Thoracic aorta (tissue), 2 donors: ENCODE data around the gene LRFN5. TPM values are rescaled to one million over a fixed set of nuclear protein-coding genes. Genes with fewer than 3 reads are reported as not detected.
"Not testable (repeated sequence)": the region's sequence is repeated elsewhere in the genome, so short reads cannot be mapped to it uniquely, and the experiment has no call there.

Experiments used
- ATAC-seq: fragments of 150-250 bp; one replicate; pipeline ENCODE4 v1.8.0; 2017; ENCODE audit warnings: low read depth; ENCODE audit not compliant: insufficient number of reproducible peaks, low FRiP score
- DNase-seq: peaks from one replicate; pipeline ENCODE4 v3.0.0-alpha.2; 2020; ENCODE audit warnings: low spot score
- H3K27ac ChIP-seq, 2 donors: fragments of 200-600 bp; sonication (generic); 1 replicate in 1 of 2; 2 replicates in 1 of 2; pipeline ENCODE4 v1.5.1; 2016; ENCODE audit warnings: mild to moderate bottlenecking in 2 of 2, moderate library complexity in 2 of 2
- H3K27me3 ChIP-seq: fragments of 200-600 bp; sonication (generic); replicated peaks from 2 replicates; pipeline ENCODE4 v1.6.0; 2016; ENCODE audit warnings: mild to moderate bottlenecking; ENCODE audit not compliant: insufficient read depth
- H3K36me3 ChIP-seq: fragments of 200-600 bp; sonication (generic); one replicate; pipeline ENCODE4 v1.5.1; 2016
- H3K4me1 ChIP-seq, 2 donors: fragments of 200-600 bp; sonication (generic); 1 replicate in 1 of 2; 2 replicates in 1 of 2; pipeline versions ENCODE4 v1.5.1 to v1.6.0; 2016; ENCODE audit warnings: low read depth in 2 of 2, mild to moderate bottlenecking in 1 of 2; ENCODE audit not compliant: control insufficient read depth in 1 of 2
- H3K4me3 ChIP-seq: fragments of 200-600 bp; sonication (generic); 2 replicates; pipeline ENCODE4 v1.5.1; 2016; ENCODE audit warnings: mild to moderate bottlenecking
- H3K9me3 ChIP-seq: fragments of 200-600 bp; sonication (generic); 2 replicates; pipeline ENCODE4 v1.5.1; 2016
- CTCF ChIP-seq: fragments of 200-600 bp; sonication (generic); IDR thresholded peaks from one replicate; pipeline ENCODE4 v1.5.1; 2019; ENCODE audit warnings: antibody characterized with exemption
- total RNA-seq, 2 donors: library from RNA; depleted of rRNA; stranded (reverse); fragments of >200 nt; gene quantifications; one replicate each; pipeline versions ENCODE4 v1.1.0 to v1.2.3, GENCODE V29; 2016

LRFN5 gene
- total RNA-seq = 1 to 10 TPM in 1 of 2 donors, under 1 TPM in 1; 0.41 to 4.7 TPM

DNA sequence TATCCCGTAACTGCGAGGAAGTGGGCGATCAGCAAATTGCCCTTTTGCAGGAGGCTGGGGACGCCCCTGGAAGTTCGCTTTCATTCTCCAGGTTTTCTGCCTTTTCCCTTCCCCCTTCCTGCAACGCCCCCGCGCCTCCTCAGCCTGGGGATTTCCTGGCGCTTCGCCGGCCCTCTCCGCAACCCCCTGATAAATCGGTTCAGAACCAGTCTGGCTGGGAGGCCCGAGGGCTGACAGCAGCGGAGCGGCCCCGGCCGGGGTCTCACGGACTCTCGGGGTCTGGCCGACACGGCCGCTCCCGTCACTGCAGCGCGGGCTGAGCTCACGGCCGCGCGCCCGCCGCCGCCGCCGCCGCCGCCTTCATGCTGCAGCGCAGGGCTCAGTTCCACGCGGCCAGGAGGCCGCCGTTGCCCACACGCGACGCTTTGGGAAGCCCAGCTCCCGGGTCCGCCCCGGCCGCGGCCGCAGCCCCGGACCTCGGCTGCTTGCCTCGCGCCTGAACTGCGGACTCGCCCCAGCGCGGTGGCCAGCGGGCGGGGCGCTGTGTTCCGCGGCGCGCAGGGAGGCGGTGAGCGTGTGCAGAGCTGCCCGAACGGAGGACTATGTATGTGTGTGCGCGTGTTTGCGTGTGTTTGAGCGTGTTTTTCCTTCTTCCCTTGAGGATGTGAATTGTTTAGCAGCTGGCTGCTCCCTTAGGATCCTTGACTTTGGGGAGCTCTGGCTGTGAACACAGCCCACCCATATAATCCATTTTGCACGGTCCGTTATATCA lies at the start of gene LRFN5:
TSS of gene LRFN5 (plus strand) at position 345 of the 772 bp plus-strand sequence.
- no peak for DNase-seq
- no peak for ATAC-seq
- no peak for TF ChIP-seq CTCF
- no peaks in the 10 kb centered on the region for H3K36me3 ChIP-seq
- H3K27ac ChIP-seq = peak within 1 kb of the TSS in 1 of 2 donors; percentile 21
- H3K4me3 ChIP-seq = peak within 1 kb of the TSS; percentile 71
- H3K27me3 ChIP-seq = peaks cover 6% of the 10 kb centered on the region
- peaks cover 10 to 40% of the 10 kb centered on the region in 2 donors for H3K4me1 ChIP-seq
- no peaks in the 10 kb centered on the region for H3K9me3 ChIP-seq

DNA sequence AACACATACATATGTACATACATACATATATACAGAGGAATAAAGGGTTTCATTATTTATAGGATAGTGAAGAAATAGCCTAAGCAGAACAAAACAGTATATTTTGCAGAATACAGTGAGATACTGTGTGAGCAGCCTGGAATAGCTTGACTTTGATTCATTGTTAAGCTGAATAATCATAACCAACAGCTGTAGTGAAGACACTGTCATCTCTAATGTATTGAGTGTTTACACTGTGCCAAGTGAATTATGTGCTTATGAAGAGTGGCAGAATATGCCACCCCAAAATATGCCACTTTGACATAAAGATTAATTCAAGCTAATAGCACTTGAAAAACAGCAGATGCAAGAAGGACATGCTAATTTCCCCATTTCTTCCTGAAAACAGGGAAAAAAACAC lies 48.2 kb upstream of the LRFN5 start:
- no peak overlapping the region for H3K4me3 ChIP-seq
- no peaks in the 10 kb centered on the region for H3K27me3 ChIP-seq
- no peak for ATAC-seq
- H3K9me3 ChIP-seq = no peaks in the 10 kb centered on the region
- DNase-seq = no peak
- H3K27ac ChIP-seq = no peak overlapping the region
- H3K36me3 ChIP-seq = no peaks in the 10 kb centered on the region
- TF ChIP-seq CTCF = no peak
- no peaks in the 10 kb centered on the region for H3K4me1 ChIP-seq

DNA sequence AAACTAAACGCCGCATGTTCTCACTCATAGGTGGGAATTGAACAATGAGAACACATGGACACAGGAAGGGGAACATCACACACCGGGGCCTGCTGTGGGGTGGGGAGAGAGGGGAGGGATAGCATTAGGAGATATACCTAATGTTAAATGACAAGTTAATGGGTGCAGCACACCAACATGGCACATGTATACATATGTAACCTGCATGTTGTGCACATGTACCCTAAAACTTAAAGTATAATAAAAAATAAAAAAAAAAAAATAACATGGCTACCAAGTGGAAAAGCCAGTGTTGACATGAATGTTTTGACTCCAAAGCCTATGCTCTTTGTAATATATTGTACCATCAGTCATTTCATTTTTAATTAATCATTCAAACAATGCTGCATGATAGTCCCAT lies 39.8 kb upstream of the LRFN5 start:
- not testable (repeated sequence) for H3K27me3 ChIP-seq, ATAC-seq, DNase-seq, H3K4me3 ChIP-seq, H3K36me3 ChIP-seq, H3K9me3 ChIP-seq, H3K4me1 ChIP-seq, H3K27ac ChIP-seq

GRCh38 chr14:41568979-41569378 lies 37.7 kb upstream of the LRFN5 start:
- TF ChIP-seq CTCF = no peak
- ATAC-seq (no peak), DNase-seq (no peak)
- Histone ChIP-seq H3K36me3 (no peaks in the 10 kb centered on the region), H3K9me3 (no peaks in the 10 kb centered on the region), H3K27me3 (no peaks in the 10 kb centered on the region), H3K27ac (no peak overlapping the region), H3K4me3 (no peak overlapping the region), H3K4me1 (no peaks in the 10 kb centered on the region)

DNA sequence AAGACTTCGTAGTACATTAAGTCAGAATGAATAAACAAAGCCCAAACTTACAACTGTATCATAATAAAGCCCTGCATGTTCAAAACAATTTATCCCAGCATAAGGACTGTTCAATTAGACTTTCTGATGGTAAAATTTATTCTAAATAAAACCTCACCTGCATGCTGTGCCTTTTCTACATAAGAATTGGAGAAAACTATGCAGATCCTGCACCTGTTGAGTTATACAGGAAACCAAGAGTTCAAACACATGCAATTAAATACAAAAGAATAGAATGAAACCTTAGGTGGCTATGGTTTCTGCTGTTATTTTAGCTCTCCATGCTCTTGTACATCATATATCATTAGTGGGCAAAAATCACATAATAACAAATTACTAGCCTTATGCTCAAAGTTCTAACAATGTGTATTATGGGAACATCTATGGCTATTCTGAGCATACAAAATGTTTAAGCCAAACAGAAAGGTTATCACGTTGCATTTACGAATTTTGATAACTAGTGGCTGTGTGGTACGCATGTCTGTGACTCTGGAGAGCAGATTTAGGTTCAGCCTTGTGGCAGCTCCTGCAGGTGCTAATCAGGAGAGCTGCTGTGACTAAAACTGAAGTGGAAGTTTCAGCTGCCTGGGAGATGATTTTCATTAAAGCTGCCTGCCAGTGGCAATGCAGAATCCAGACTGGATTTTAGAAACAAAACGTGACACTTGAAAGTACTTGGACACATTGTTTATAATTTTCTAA lies 36.1 kb upstream of the LRFN5 start:
- no peak overlapping the region for H3K27ac ChIP-seq
- H3K27me3 ChIP-seq = no peaks in the 10 kb centered on the region
- H3K36me3 ChIP-seq = no peaks in the 10 kb centered on the region
- no peak overlapping the region for H3K4me3 ChIP-seq
- TF ChIP-seq CTCF = no peak
- no peaks in the 10 kb centered on the region for H3K4me1 ChIP-seq
- no peaks in the 10 kb centered on the region for H3K9me3 ChIP-seq
- DNase-seq = no peak
- no peak for ATAC-seq
